GM21825 (cell line): ENCODE measurements around the gene HMG20B.

ENCODE experiments used
- ATAC-seq: cut with Tn5 transposase; IDR thresholded peaks from one replicate; pipeline ENCODE4 v1.9.1; 2021; ENCODE audit warnings: mild to moderate bottlenecking, moderate library complexity; ENCODE audit not compliant: unreplicated experiment

Gene HMG20B

GRCh38 chr19:3536429-3537100 is 36.2 kb upstream of the HMG20B start:
- no peak for ATAC-seq

- no peak for ATAC-seq
Observed at GRCh38 chr19:3537101-3537437, 35.7 kb upstream of the HMG20B start.

GRCh38 chr19:3537438-3538240 is 35.1 kb upstream of the HMG20B start:
- ATAC-seq = no peak

GRCh38 chr19:3538258-3538929 is 34.4 kb upstream of the HMG20B start:
- no peak for ATAC-seq

GRCh38 chr19:3538965-3539755 is 33.6 kb upstream of the HMG20B start, which contains the start of gene TEKTIP1:
TSS of gene TEKTIP1 (plus strand) at chr19:3539174. CDS start at chr19:3539178, 4 bp downstream.
- no peak for ATAC-seq

- no peak for ATAC-seq
Observed at GRCh38 chr19:3539756-3540118, 33.0 kb upstream of the HMG20B start.

GRCh38 chr19:3543150-3544057 is 29.3 kb upstream of the HMG20B start:
- no peak for ATAC-seq

- ATAC-seq = no peak
Observed at GRCh38 chr19:3544058-3544376, 28.7 kb upstream of the HMG20B start.

GRCh38 chr19:3544742-3545668 is 27.7 kb upstream of the HMG20B start:
- no peak for ATAC-seq

- no peak for ATAC-seq
Observed at GRCh38 chr19:3545669-3546034, 27.1 kb upstream of the HMG20B start.

- ATAC-seq = no peak
Observed at GRCh38 chr19:3546119-3546518, 26.6 kb upstream of the HMG20B start.

- ATAC-seq = no peak
Observed at GRCh38 chr19:3547301-3547731, 25.4 kb upstream of the HMG20B start.

GRCh38 chr19:3547767-3548282 is 24.9 kb upstream of the HMG20B start:
- ATAC-seq = no peak

- no peak for ATAC-seq
Observed at GRCh38 chr19:3548606-3549005, 24.1 kb upstream of the HMG20B start.

- ATAC-seq = no peak
Observed at GRCh38 chr19:3549816-3550215, 22.9 kb upstream of the HMG20B start.

- no peak for ATAC-seq
Observed at GRCh38 chr19:3550947-3551791, 21.6 kb upstream of the HMG20B start.

GRCh38 chr19:3551792-3552095 is 21.0 kb upstream of the HMG20B start:
- ATAC-seq = no peak
